RWPE1 (cell line): ENCODE data around the gene NAPA.

Experiments
- CTCF ChIA-PET: fragments of 350-600 bp; sonication (Branson Sonifier 250); formaldehyde crosslinking; extraction: SDS; loops from one replicate; lab custom pipeline; 2021; lab: Yijun Ruan, JAX
- POLR2A ChIA-PET: fragments of 400-600 bp; formaldehyde crosslinking; extraction: SDS; loops from one replicate; lab custom pipeline; 2020; ENCODE audit warnings: antibody characterized with exemption; ENCODE audit not compliant: low non-redundant PET; lab: Yijun Ruan, JAX
- DNase-seq: peaks from one replicate; pipeline ENCODE4 v3.0.0; 2012; ENCODE audit warnings: low spot score
- H3K27ac ChIP-seq: fragments of 450-650 bp; 2 replicates; pipeline ENCODE4 v1.5.1; 2017
- TF ChIP-seq, protein P1 (sequence below): fragments of 450-650 bp; conservative IDR thresholded peaks from 2 replicates; pipeline ENCODE4 v1.5.1; 2017; ENCODE audit warnings: low read depth, mild to moderate bottlenecking

NAPA gene

DNA sequence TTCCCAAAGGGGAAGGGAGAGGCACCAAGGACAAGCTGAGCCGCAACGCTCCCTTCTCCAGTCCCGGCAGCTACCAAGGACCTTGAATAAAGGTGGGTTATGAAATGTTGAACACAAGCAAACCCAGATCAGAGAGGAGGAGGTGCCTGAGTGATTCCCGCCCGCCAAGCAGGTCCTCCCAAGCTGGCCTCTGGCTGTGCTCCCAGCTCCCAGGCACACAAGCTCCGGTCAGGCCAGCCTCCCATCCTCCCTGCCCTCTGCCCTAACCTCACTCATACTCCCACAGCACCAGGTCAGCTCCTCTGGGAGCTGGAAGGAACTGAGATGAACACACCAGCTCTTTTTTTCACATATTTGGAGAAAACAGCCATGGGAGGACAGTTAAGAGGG is 3.7 kb downstream of the NAPA start:
- no peak for DNase-seq
- TF ChIP-seq, protein P1, sequence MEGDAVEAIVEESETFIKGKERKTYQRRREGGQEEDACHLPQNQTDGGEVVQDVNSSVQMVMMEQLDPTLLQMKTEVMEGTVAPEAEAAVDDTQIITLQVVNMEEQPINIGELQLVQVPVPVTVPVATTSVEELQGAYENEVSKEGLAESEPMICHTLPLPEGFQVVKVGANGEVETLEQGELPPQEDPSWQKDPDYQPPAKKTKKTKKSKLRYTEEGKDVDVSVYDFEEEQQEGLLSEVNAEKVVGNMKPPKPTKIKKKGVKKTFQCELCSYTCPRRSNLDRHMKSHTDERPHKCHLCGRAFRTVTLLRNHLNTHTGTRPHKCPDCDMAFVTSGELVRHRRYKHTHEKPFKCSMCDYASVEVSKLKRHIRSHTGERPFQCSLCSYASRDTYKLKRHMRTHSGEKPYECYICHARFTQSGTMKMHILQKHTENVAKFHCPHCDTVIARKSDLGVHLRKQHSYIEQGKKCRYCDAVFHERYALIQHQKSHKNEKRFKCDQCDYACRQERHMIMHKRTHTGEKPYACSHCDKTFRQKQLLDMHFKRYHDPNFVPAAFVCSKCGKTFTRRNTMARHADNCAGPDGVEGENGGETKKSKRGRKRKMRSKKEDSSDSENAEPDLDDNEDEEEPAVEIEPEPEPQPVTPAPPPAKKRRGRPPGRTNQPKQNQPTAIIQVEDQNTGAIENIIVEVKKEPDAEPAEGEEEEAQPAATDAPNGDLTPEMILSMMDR = no peak
- ChIA-PET POLR2A (no interaction called here), CTCF (interaction anchor here (0.6 kb wide), 1 partner anchor 23 kb away, joined by 4 read pairs; no protein-coding TSS in a partner anchor)
- H3K27ac ChIP-seq = peak overlapping the region; percentile 96

DNA sequence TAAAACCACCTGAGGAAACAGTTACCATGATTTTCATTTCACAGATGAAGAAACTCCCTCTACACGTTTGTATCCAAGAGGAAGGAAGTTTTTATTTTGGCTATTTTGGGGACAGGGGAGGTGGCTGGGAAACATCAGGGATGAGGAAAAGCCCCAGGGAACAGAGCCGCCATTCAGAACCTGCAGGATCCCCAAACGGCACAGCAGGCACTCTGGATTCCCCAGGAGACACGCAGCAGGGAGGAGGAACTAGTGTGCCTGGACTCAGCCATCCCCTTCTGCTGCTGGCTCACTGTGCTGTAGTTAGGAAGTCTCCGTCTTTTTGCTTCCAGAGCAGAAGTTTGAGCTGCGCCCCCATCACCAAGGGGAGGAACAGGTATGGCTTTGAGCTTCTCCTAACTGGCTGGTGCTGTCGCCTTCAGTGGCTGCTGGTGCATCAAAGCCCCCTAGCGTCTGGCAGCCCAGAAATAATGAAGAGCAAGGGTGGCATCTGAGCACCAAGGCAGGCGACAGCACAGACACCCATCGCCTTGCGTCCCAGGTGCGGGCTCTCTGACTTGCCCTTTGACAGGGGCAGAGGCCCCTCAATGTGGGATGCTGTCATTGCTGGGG is 4.2 kb downstream of the NAPA start:
- POLR2A ChIA-PET = no interaction called here
- CTCF ChIA-PET = interaction anchor here (0.9 kb wide), 1 partner anchor 27 kb away, joined by 7 read pairs; the partner anchor contains the start of gene KPTN

DNA sequence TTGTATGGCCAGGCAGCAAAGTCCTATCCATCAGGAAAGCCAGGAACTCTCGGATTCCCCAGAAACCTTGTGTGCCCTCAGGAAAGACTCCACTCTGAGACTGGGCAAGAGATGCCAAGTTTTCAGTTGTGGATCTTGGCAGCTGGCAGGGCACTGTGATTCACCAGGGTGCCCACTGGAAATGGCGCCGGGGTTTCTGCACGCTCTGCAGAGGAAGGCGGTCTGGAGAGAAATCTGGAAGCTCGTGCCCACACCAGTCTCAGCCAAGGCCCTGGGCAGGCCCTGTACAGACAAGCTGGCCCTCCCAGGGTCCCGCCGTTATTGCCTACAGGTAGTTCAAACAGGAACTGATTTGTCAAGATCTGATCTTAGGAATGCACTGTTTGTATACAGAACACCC is 4.9 kb downstream of the NAPA start:
- CTCF ChIA-PET = interaction anchor here (0.6 to 0.9 kb wide), 2 partner anchors 26 to 153 kb away, joined by 3 to 7 read pairs; partner anchors contain the start of gene KPTN
- peak overlapping the region; percentile 96 for H3K27ac ChIP-seq
- POLR2A ChIA-PET = interaction anchor here (0.5 kb wide), 1 partner anchor 88 kb away, joined by 3 read pairs; no protein-coding TSS in a partner anchor
- DNase-seq = peak; percentile 54
- TF ChIP-seq, protein P1 = no peak

More for the DNA sequence above, 4.2 kb downstream of the NAPA start:
- TF ChIP-seq, protein P1 = no peak
- DNase-seq = no peak
- H3K27ac ChIP-seq = peak overlapping the region; percentile 96

DNA sequence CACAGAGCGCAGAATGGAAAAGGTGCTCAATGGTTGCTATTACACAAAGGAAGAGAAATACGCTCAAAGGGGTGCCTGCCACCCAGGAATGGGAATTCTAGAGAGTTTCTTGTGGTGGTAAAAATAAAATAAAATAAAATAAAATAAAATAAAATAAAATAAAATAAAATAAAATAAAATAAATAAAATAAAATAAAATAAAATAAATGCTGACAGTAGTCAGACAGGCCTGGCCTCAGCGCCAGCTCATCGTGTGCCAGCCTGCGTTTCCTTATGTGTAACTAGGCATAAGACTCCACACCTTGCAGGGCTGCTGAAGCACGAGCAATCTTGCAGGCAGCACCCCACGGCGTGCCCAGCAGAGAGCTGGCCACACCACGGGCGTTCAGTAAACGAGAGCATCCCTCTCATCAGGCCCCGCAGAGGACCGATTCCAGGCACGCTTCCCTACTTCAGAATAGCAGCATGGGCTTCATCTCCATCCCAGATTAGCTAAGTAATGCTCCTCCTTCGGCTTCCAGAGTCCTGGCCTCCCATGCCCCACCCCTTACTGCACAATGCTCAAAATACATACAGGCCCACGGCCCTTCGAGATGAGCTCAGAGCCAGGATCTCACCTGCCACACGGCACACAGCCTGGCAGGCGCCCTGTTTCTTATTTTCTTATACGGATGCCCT is 5.6 kb downstream of the NAPA start:
- no peak for DNase-seq
- CTCF ChIA-PET = interaction anchor here (0.9 kb wide), 2 partner anchors 26 to 36 kb away, joined by 3 to 7 read pairs; partner anchors contain the start of gene KPTN
- H3K27ac ChIP-seq = peak overlapping the region; percentile 96
- TF ChIP-seq, protein P1 = no peak
- POLR2A ChIA-PET = interaction anchor here (0.5 kb wide), 1 partner anchor 89 kb away, joined by 3 read pairs; no protein-coding TSS in a partner anchor

DNA sequence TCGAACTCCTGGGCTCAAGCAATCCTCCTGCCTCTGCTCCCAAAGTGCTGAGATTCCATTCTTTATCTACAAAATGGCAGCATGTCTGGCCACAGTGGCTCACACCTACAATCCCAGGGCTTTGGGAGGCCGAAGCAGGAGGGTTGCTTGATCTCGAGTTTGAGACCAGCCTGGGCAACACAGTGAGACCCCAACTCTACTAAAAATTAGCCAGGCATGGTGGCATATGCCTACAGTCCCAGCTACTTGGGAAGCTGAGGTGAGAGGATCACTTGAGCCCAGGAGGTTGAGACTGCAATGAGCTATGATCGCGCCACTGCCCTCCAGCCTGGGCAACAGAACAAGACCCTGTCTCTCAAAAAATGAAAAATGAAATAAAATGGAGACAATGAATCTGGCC is 6.1 kb downstream of the NAPA start:
- TF ChIP-seq, protein P1 = no peak
- POLR2A ChIA-PET = no interaction called here
- peak overlapping the region; percentile 96 for H3K27ac ChIP-seq
- DNase-seq = no peak
- CTCF ChIA-PET = interaction anchor here (0.9 to 1.5 kb wide), 2 partner anchors 37 to 190 kb away, joined by 3 to 5 read pairs; no protein-coding TSS in a partner anchor

DNA sequence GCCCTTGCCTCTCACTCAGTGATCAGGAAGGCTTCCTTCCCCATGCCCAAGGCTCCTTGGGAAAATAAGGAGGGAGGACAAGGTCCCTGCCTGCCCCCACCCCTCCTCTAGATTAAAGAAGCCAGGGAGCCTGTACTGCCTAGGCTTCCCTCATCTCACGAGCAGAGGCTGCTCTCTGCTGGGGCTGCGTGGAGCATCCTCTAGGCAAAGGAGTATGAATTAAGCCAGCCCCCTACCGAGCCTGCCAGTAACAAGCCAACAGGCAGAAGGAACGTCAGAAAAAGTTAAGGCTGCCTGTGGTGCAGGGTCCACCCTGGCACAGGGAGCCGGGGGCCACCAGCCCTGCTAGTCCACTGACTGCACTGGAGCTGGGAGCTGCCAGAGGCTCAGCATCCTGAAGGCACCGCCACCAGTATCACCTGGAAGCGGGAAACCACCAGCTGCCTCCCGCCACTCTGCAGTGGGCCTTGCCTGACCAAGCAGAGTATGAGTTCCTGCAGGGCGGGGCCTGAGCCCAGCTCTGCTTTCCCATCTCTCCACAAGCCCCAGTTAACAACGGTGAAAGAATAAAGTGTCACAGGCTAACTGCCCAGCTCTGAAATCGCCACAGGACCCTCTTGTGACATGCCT is 6.8 kb downstream of the NAPA start:
- peak overlapping the region; percentile 96 for H3K27ac ChIP-seq

More for the DNA sequence above, 6.8 kb downstream of the NAPA start:
- POLR2A ChIA-PET = no interaction called here
- CTCF ChIA-PET = interaction anchor here (0.6 to 1.5 kb wide), 2 partner anchors 11 to 190 kb away, joined by 3 to 5 read pairs; no protein-coding TSS in a partner anchor
- DNase-seq = no peak
- TF ChIP-seq, protein P1 = no peak
